ENCODE results near the gene NEURL2. TPM values are rescaled to one million over a fixed set of nuclear protein-coding genes. Genes with fewer than 3 reads are reported as not detected.

The NEURL2 gene
- total RNA-seq, 1 donor from 2014 or later, result 6.9 TPM

DNA sequence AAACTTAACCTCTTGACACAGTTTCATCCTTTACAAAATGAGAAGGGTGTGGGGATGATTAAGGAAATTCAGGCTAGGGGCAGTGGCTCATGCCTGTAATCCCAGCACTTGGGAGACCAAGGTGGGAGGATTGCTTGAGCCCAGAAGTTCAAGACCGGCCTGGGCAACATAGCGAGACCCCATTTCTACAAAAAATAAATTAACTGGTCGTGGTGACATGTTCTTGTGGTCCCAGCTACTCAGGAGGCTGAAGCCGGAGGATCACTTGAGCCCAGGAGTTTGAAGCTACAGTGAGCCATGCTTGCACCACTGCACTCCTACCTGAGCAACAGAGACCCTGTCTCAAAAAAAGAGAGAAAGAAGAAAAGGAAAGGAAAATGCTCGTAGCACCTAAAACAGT, 24.6 kb downstream of the NEURL2 start:
- no peak overlapping the region for H3K4me3 ChIP-seq (ENCODE audit: low read depth, low read length)
- DNase-seq (ENCODE audit: low read depth), result no peak
- TF ChIP-seq, protein P1, sequence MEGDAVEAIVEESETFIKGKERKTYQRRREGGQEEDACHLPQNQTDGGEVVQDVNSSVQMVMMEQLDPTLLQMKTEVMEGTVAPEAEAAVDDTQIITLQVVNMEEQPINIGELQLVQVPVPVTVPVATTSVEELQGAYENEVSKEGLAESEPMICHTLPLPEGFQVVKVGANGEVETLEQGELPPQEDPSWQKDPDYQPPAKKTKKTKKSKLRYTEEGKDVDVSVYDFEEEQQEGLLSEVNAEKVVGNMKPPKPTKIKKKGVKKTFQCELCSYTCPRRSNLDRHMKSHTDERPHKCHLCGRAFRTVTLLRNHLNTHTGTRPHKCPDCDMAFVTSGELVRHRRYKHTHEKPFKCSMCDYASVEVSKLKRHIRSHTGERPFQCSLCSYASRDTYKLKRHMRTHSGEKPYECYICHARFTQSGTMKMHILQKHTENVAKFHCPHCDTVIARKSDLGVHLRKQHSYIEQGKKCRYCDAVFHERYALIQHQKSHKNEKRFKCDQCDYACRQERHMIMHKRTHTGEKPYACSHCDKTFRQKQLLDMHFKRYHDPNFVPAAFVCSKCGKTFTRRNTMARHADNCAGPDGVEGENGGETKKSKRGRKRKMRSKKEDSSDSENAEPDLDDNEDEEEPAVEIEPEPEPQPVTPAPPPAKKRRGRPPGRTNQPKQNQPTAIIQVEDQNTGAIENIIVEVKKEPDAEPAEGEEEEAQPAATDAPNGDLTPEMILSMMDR (conservative IDR thresholded peaks at IDR 0.05; ENCODE audit: low read depth, low read length), result no peak

DNA sequence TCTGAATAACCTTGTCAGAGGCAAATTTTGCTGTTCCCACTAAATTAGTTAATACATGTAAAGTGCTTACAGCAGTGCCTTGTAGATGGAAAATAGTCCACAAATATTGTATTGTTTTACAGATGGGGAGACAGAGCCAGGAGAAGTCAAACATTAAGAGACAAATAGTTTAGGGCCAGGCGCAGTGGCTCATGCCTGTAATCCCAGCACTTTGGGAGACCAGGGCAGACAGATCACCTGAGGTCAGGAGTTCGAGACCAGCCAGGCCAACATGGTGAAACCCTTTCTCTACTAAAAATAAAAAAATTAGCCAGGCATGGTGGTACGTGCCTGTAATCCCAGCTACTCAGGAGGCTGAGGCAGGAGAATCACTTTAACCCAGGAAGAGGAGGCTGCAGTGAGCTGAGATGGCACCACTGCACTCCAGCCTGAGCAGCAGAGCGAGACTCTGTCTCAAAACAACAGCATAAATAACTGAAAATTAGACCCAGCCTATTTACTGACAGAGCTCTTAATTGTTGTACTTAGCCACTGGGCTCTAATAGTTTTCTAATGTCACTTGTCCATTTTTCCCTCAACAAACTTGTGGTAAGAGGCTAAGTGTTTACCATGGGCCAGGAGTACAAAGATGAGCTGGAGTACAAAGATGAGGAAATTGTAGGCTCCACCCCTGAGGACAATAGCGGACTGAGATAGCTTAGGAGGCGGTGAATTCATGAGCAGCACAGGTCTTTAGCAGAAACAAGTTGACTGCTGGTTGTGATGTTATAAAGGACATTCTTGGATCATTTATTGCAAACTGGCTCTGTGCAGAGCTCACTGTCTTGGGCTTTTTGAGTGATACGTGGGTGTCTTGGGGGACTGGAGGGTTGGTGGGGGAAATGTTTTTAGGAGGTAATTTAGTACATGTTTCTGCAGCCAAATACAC, 27.2 kb downstream of the NEURL2 start:
- TF ChIP-seq, protein P1 (conservative IDR thresholded peaks at IDR 0.05; ENCODE audit: low read depth, low read length), result no peak
- H3K4me3 ChIP-seq (ENCODE audit: low read depth, low read length), result no peak overlapping the region
- DNase-seq (ENCODE audit: low read depth), result no peak

DNA sequence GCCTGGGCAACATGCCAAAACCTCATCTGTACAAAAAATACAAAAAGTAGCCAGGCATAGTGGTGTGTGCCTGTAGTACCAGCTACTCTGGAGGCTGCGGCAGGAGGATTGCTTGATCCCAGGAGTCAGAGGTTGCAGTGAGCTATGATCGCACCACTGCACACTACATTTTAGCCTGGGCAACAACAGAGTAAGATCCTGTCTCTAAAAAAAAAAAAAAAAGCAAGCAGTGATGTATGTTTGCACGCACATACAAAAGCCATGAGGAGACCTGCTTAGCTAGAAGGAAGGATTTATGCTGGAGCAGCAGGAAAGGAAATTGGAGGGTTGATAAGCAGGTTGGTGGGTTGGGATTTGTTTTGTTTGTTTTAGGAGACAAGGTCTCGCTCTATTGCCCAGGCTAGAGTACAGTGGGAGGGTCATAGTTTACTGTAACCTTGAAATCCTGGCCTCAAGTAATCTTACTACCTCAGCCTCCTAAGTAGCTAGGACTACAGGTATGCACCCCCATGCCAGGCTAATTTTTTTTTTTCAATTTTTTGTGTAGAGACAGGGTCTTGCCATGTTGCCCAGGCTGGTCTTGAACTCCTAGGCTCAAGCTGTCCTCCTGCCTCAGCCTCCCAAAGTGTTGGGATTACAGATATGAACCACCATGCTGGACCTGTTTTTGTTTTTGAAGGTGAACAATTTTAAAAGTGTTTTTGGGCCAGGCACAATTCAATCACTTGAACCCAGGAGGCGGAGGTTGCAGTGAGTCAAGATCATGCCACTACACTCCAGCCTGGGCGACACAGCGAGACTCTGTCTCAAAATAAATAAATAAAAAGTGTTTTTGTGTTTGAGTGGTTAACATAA, 29.6 kb downstream of the NEURL2 start:
- no peak overlapping the region for H3K4me3 ChIP-seq (ENCODE audit: low read depth, low read length)
- DNase-seq (ENCODE audit: low read depth), result no peak
- TF ChIP-seq, protein P1 (conservative IDR thresholded peaks at IDR 0.05; ENCODE audit: low read depth, low read length), result no peak

DNA sequence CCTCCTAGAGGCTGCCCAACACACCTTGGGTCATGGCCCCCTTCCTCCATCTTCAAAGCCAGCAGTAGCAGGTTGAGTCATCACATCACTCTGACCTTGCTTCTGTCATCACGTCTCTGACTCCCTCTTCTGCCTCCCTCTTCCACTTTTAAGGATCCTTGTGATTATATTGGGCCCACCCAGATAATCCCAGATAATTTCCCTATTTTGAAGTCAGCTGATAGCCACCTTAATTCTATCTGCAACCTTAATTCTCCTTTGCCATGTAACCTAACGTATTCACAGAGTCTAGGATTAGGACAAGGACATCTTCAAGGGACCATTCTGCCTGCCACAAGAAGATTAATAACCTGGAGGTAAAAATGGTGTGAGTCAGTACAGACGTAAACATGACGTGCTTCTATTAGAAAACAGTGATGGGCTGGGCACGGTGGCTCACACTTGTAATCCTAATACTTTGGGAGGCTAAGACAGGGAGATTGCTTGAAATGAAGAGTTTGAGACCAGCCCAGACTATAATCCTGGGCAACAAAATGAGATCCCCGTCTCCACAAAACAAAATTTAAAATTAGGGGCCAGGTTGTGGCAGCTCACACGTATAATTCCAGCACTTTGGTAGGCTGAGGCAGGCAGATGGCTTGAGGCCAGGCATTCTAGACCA, 30.3 kb downstream of the NEURL2 start:
- DNase-seq (ENCODE audit: low read depth), result no peak
- no peak overlapping the region for H3K4me3 ChIP-seq (ENCODE audit: low read depth, low read length)
- TF ChIP-seq, protein P1 (conservative IDR thresholded peaks at IDR 0.05; ENCODE audit: low read depth, low read length), result no peak

DNA sequence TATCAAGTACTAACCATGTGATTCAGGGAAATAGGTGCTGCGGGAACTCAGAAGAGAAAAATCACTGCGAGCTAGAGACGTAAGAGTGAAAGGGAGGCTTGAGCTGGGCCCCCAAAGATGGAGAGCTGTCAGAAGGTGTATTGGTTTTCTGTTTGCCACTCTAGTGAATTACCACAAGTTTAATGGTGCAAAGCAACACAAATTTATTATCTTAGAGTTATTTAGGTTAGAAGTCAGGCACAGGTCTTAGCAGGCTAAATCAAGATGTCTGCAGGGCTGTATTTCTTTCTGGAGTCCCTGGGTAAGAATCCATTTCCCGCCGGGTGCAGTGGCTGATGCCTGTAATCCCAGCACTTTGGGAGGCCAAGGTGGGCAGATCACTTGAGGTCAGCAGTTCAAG, 31.1 kb downstream of the NEURL2 start:
- DNase-seq (ENCODE audit: low read depth), result no peak
- H3K4me3 ChIP-seq (ENCODE audit: low read depth, low read length), result no peak overlapping the region
- TF ChIP-seq, protein P1 (conservative IDR thresholded peaks at IDR 0.05; ENCODE audit: low read depth, low read length), result no peak

DNA sequence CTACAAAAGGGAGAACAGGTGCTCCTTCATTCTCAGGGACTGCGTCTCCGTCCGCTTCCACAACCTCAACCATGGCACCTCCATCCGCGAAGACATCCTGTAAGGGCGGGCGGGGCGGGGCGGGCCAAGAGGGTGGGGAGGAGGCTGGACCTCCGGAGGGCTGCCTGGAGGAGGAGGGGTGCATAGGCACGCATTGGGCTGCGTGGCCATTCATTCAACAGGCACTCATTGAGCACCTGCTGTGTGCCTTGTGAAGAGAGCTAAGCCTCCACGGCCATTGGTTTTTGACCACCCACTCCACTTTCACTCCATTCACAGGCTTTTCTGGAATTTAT, 33.2 kb downstream of the NEURL2 start:
- TF ChIP-seq, protein P1 (conservative IDR thresholded peaks at IDR 0.05; ENCODE audit: low read depth, low read length), result no peak
- DNase-seq (ENCODE audit: low read depth), result no peak
- H3K4me3 ChIP-seq (ENCODE audit: low read depth, low read length), result peak overlapping the region; percentile 91
